NCI-H187 treated with DMSO at 0.1 percent for 48 hours (cell line): Measurements from ENCODE around the gene HDAC5.
"Not testable (repeated sequence)": the region's sequence is repeated elsewhere in the genome, so short reads cannot be mapped to it uniquely, and the experiment has no call there.

Experiments
- DNase-seq: peaks from one replicate; lab custom pipeline; 2025; lab: John Stamatoyannopoulos, UW

Gene HDAC5

DNA sequence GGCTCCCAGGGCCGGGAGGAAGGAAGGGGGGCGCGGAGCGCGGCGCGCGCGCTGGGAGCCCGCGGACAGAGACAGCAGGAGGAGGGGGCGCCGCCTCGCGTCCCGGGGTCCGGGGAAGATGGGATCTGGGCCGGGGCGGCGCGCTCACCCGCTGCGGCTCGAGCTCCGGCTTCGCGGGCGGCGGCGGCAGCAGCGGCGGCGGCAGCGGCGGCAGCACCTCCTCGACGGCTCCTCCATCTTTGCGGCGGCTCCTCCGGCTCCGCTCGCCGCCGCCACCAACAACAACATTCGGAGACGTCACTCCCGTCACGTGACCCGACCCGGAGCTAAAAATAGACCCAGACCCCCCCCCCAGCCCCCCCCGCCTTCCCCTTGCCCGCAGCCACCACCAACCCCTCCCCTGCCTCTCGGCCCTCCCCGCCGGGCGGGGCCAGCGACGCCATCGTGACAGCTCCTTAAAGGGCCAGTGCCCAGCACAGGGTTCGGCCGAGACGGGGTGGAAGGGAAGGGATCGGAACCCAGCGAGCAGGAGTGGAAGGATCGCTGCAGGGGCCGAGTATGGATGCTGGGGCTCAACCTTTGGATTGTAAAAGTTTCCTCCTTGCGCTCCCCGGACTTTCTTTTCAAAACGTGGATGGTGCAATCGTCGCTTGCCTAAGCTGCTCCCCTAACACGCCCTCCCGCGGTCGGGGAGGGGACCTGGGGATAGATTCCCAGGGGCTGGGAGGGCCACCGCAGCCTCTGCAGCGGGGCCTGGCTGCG lies at the start of gene HDAC5:
Gene HDAC5, minus strand, starts transcription at position 286 of the 762 bp plus-strand sequence. CDS start 6,126 bp downstream, outside the sequence.
- DNase-seq, result peak; percentile 60

DNA sequence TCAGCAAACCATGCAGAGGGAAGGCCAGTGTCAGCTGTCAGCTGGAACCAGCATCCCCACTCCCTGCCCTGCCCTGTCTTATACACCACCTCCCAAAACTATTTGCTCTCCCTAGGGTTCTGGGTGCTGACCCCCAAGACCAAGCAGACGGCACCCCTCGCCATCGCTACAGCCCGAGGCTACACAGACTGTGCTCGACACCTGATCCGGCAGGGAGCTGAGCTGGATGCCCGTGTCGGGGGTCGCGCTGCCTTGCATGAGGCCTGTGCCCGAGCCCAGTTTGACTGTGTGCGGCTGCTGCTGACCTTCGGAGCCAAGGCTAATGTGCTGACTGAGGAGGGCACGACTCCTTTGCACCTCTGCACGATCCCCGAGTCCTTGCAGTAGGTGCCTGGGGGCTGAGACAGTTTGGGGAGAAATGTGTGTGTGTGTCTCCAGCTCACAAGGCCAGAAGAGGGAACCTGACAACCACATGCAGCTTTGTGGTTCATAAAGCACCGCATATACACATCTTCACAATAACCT lies 48.6 kb upstream of the HDAC5 start:
- no peak for DNase-seq

DNA sequence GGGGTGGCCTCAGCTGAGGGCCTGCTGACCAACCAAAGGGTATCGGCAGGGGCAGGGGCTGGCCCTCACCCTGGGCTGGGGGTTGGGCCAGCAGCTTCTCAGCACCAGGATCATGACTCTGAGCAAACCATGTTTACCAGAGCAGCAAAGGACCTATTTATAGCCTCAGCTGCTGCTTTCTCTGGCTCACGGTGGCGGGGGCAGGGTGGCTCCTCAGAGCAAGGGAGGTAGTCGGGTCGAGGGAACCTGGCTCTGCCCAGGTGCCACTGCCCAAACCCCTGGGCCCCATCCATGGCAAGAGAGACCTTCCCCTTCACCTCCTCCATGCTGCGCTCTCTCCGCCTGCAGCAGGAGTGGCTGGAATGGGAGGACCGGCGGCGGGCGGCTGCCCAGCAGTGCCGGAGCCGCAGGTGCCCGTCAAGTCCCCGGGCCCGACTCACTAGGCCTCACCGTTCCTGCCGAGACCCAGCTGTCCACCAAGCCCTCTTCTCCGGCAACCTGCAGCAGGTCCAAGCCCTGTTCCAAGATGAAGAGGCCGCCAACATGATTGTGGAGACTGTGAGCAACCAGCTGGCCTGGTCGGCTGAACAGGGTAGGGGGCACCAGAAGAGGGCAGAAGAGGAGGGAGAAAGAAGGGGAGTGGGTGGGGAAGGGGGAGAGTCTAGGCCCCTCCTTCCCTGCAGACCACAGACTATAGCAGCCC lies 47.2 kb upstream of the HDAC5 start, which contains the start of gene ASB16:
Gene ASB16, plus strand, starts transcription at position 206 of the 703 bp plus-strand sequence. Its CDS starts 86 bp downstream, at position 292.
- no peak for DNase-seq

DNA sequence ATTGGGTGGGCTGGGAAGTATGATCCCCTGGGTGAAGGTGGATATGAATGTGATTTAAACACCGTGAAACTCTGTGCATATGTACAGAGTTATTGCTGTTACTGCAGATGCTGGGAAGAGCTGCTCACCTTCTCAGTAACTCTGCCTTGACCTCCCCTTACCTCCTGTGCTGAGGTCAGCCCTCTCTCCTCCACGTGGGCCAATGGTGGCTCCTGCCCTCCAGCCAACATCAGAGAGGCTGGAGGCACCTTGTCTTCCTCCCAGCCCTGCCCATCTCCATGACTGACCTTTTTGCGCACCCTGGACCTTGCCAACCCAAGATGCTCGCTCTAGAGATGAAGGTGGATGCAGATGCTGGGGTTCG lies 46.7 kb upstream of the HDAC5 start:
- DNase-seq, result no peak

DNA sequence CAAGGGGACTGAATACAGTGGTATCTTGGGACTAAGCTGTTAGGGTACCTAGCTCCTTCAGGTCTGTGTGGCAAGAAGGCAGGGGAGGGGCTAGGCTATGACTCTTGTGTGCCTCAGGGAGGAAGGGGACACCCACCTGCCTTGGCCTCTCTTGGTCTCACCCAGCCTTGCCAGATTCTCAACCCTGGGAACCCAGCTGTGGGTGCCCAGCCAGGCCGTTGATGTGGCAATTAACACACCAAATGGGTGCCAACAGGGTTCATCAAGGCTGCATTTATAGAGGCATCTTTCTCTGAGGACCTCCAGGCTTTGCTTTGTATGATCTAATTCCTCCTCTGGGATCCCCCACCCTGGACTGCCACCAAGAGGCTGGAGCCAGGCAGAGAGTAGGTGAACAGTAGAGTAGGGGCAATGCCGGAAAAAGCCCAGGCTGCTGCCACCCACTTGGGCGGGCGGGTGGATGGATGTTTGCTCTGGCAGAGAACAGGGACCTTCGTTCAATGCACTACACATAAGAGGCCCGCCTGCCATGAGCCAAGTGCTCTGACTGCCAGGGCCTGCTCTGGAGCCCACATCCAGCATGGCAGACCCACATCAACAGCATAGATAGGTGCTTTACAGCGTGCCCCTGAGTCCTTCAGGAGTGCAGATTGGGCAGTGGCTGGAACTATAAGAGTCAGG lies 43.9 kb upstream of the HDAC5 start:
- no peak for DNase-seq

DNA sequence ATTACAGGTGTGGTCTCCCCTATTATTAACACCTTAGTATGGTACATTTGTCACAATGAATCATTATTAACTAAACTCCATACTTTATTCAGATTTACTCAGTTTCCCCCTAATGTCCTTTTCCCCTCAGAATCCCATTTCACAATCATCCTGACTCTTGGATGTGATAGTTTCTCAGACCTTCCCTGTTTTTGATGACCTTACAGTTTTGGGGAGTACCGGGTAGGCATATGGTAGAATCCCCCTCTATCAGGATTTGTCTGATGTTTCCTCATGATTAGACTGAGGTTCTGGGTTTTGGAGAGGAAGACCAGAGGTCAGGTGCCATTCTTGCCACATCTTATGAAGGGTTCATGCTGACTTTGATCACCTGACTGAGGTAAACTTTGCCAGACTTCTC lies 41.0 kb upstream of the HDAC5 start:
- DNase-seq, result no peak

DNA sequence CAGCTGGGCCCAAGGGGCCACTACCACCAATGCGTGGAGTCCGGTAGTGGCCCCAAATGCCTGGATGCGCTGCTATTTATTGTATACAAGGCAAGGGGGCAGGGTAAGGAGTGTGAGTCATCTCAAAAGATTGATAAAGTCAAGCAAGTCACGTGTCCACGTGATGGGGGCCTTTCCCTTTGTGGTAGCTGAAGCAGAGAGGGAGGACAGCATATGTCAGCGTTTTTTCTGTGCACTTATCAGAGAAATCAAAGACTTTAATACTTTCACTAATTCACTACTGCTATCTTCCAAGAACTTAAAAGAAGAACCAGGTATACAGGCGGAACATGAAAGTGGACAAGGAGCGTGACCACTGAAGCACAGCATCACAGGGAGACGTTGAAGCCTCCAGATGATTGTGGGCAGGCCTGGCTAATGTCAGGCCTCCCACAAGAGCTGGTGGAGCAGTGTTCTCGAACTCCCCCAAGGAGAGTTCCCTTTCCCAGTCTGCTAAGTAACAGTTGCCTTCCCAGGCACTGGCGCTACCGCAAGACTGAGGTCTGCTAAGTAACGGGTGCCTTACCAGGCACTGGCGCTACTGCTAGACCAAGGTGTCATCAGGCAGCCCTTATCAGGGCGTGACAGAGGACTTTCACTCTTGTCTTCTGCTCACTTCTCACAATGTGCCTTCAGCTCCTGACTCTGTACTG lies 36.2 kb upstream of the HDAC5 start:
- DNase-seq, result no peak

DNA sequence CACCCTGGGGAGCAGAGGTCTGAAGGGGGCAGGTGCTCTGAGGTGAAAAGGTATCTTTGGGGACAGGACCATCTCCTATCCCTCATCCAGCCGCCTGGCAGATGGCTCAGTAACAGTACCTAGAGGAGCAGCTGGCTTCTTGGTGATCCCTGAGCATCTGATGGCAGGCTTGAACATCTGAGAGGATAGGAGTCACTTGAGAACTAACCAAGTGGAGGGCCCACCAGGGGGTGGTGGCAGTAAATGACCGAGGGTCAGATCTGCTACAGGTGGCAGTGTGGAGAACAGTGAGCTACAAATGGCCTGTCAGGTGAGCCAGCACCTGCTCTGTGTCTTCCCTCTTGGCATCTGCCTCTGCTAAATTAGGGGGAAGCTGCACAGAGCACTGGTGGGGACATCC lies 32.0 kb upstream of the HDAC5 start:
- peak; percentile 41 for DNase-seq

DNA sequence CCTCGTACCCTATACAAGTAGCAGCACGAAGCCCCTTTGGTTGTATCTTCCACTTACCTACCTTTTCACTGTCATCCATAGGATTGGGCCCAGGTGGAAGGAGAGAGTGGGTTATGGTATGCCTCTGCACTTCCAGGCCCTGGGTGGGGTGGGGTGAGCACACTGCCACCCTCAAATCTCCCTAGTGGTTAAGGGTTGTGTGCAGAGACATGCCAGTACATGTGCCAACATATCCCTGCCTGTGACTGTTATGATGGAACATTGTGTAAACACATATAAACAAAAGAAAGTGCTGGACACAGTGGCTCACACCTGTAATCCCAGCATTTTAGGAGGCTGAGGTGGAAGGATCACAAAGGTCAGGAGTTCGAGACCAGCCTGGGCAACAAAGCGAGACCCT lies 29.4 kb upstream of the HDAC5 start:
- DNase-seq, result no peak

DNA sequence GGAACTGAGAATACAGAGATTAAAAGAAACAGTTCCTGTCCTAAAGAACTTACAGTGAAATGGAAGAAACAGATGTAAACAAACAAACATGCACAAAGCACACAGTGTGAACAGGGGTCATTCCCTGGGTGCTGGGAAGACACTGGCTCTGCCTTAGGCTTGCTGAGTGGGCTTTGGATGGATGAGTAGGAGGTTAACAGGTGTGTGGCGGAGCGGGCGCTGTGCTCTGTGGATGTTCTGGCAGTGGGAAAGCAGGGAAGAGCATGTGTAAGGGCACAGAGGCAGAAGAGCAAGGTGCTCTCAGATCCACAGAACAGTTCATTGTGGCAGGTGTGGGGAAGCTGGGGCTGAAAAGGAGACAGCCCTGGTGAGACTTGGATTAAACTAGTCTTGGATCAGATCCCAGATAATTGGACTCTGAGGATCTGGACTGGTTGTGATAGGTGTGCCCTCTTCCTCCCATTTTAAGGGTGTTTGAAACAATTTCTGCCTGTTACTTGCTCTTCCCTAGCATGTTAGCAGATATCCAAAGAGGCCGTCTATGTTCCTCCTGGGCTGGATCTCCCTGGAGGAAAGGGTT lies 26.4 kb upstream of the HDAC5 start:
- DNase-seq, result no peak

DNA sequence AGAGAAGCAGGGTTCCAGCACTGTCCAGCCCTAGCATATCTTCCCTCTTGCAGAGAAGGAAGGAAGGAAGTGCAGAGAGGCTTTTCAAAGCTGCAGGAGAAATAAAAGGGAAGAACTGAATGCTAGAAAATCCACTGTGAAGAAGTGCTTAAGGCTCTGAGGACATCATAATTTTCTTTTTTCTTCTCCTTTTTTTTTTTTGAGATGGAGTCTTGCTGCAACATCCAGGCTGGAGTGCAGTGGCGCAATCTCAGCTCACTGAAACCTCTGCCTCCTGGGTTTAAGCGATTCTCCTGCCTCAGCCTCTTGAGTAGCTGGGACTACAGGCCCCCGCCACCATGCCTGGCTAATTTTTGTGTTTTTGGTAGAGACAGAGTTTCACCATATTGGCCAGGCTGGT lies 25.6 kb upstream of the HDAC5 start:
- DNase-seq, result not testable (repeated sequence)

DNA sequence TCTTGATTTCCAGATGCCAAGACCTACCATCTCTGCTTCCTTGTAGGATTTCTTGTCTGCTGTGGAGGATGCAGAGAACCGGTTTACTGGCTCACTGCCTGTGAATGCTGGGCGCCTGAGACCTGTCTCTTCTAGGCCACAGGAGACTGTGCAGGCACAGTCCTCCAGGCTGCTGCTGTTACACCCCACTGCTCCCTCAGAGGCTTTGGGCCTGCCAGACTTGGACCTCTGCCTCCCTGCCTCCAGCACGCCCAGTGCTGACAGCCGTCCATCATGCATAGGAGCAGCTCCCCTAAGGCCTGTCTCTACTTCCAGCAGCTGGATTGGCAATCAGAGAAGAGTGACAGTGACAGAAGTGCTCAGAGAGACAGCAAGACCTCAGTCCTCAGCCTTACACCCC lies 24.4 kb upstream of the HDAC5 start:
- DNase-seq, result no peak

DNA sequence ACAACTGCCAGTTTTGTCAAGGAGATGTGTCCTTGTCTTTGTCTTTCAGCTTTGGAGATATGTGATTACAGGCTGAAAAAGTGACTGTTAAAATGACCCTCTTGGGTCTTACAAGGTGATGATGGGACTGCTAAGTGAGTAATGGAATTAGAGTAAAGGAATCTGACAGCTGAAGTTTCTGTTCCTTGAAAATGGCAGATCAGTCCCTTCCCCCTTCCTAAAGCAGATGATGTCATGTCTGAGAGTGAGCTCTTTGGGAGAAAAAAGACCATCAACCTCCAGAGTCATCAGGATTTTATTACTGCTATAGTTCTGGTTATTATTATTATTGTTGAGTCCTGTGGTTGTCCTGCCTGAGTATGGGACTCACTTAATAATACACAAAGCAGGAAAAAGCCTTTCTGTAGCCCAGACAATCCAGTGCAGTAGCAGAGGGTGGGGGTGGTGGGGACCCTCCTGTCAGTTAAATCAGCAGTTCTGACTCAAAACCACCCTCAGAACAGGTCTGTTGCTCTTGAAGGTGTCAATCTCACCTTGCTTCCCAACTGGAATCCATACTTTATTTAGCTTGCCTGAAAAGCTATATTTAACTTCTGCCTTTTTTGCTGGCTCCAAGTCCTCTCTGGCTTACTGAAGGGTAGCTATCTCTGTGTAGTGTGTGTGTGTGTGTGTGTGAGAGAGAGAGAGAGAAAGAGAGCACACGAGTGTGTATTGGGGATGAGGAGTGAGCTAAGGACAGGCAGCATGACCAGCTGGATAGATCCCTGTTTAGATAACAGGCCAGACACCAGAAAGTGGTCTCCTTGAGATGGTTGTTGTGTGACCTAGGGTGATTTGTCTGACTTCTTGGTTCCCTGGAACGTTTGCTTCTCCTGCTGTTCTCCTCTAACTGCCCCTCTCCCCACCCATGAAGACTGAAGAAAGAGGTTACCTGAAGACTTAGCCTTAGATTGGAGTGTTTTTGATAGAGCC lies 23.2 kb upstream of the HDAC5 start:
- no peak for DNase-seq

DNA sequence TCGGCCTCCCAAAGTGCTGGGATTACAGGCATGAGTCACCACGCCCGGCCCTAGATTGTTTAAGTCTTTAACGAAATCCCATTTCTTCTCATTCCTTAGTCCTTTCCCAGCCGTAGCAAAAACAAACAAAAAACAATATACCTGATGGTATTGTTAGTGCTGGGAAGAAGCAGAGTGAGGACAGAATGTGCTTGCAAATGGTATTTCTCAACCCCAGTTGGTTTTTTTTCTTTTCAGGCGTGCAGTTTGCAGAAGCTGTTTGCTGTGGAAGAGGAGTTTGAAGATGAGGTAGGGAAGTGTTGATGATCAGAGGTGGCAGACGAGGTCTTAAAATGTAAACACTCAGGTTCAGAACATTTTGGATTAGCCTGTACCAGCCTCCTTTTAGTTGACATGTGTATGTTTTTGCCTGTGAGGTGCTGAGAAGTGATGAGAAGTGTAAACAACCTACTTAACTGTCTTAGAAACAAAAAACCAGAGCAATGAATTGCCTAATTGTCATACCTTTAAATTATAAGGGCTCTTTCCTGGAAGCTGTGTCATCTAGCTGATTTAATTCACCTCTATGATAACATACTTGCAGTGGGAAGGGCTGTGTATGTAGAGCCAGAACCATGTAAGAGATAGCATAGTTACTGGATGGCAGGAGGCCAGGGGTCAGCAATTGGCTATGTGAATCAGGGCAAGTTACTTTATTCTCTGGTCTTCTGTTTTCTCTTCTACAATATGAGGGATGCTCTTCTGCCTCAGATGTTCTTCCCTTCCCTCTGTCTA lies 21.7 kb upstream of the HDAC5 start:
- DNase-seq, result no peak

DNA sequence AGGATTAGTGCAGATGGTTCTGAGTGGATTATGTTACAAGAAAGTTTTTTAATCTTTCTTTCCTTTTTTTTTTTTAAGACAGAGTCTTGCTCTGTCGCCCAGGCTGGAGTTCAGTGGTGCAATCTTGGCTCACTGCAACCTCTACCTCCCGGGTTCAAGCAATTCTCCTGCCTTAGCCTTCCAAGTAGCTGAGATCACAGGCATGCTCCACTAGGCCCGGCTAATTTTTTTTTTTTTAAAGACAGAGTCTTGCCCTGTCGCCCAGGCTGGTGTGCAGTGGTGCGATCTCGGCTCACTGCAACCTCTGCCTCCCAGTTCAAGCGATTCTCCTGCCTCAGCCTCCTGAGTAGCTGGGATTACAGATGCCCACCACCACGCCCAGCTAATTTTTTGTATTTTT lies 20.5 kb upstream of the HDAC5 start:
- DNase-seq, result not testable (repeated sequence)

DNA sequence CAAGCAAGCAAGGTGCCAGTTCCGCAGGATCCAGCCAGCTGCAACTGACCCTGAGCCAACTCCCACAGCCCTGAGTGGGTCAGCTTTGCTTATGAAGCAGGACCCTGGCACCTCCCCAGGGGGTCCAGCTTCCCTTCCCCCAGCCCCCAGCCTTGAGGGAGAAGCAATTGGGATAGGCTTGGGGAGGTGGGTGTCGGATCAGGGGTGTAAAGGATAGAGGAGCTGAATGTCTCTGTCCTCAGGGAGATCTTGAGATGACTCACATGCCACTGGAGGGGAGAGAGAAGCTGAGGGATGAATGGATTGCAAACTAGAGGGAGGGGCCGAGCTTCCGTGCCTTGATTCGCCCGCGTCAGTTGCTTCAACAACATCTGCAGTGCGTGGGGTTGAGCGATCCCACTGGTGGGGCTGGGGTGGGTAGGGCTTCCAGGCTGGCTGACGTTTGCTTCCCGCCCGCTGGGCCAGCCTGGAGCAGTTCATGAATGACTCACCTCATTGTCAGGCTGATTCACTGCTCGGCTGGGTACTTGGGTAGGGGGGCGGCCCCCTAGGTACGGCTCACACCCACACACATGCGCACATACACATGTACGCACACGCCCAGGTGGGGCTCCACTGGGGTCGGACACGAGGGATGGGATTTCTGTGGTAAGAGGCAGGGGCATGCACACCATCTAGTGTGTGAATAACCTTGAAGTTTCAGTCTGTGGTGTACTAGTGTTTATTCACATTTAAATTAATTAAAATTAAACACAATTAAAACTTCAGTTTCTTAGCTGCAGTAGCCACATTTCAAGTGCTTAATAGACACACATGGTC lies 14.7 kb upstream of the HDAC5 start:
- DNase-seq, result no peak

DNA sequence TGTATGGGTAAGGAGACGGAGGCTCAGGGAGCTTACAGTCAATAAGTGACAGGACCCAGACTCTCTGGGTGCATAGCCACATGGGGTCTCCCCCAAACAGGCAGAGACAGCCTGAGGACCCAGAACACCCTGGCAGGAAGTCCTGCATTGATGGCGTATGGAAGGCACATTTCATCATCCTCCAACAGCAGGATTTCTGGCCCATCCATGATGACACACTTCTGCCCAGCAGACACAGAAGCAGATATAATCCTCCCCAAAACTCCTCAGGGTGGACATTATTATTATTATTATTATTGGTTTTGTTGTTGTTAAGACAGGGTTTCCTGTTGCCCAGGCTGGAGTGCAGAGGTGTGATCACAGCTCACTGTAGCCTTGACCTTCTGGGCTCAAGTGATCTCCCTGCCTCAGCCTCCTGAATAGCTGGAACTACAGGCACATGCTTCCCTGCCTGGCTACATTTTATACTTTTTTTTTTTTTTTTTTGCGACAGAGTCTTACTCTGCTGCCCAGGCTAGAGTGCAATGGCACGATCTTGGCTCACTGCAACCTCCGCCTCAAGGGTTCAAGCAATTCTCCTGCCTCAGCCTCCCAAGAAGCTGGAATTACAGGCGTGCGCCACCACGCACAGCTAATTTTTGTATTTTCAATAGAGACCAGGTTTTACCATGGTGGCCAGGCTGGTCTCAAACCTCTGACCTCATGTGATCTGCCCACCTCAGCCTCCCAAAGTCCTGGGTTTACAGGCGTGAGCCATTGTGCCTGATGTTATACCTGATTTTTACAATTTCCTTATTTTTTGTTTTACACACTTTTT lies 11.5 kb upstream of the HDAC5 start:
- no peak for DNase-seq

DNA sequence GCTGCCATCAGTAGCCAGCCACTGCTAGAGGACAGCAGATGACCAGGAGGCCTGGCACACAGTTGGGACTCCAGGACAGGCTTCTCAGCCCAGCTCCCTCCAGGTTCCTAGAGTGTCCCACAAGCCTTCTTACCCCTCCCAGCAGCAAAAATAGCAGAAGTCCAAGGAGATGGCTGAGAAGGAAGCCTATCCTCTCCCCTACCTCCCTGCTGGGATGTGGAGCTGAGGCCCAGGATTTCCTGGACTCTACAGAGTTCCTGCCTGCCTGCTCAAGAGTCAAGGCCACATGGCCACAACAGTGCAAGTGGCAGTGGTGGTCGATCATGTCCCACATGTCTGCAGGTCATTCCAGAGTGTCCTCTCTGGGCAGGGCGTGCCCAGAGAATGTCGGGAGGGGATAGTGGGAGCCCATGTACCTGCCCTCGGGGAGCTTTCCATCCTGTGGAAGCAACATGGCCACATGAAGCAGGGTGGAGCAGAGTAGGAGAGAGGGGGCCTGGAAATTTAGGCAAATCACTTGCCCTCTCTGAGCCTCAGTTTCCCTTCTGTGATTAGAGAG lies 10.6 kb upstream of the HDAC5 start:
- no peak for DNase-seq
